NB4 (cell line): ENCODE results near the gene IRS2.

Experiments
- CTCF ChIP-seq: IDR thresholded peaks from one replicate; pipeline ENCODE4 v1.5.1; 2012; ENCODE audit warnings: low read depth, low read length
- POLR2A ChIP-seq: IDR thresholded peaks from 2 replicates; pipeline ENCODE4 v1.6.1; 2011; ENCODE audit warnings: mild to moderate bottlenecking; ENCODE audit not compliant: insufficient read length; ENCODE audit errors: extremely low read depth

- no peak for TF ChIP-seq CTCF
- TF ChIP-seq POLR2A: no peak
These were observed 48.8 kb upstream of the IRS2 start for GRCh38 chr13:109834973-109835720.
